Activated CD4-positive, alpha-beta memory T cell treated with anti-CD3 and anti-CD28 coated beads for 36 hours (primary cell): ENCODE results near the gene ARMH3. TPM values are rescaled to one million over a fixed set of nuclear protein-coding genes. Genes with fewer than 3 reads are reported as not detected.

Experiments
- CTCF ChIA-PET: fragments of 350-600 bp; sonication (Branson Sonifier 250); formaldehyde crosslinking; loops from one replicate; lab custom pipeline; 2021; ENCODE audit warnings: antibody characterized with exemption, inconsistent platforms; lab: Charles Lee
- POLR2A ChIA-PET: fragments of 350-600 bp; sonication (Branson Sonifier 250); formaldehyde crosslinking; loops from one replicate; lab custom pipeline; 2021; ENCODE audit warnings: antibody characterized with exemption; lab: Charles Lee
- DNase-seq: peaks from one replicate; pipeline ENCODE4 v3.0.0-alpha.2; 2020
- H3K27ac Mint-ChIP-seq: one replicate; pipeline ENCODE4 v1.8.0; 2021; ENCODE audit warnings: mixed read lengths
- H3K27me3 Mint-ChIP-seq: one replicate; pipeline ENCODE4 v1.8.0; 2021; ENCODE audit warnings: mixed read lengths
- H3K36me3 Mint-ChIP-seq: one replicate; pipeline ENCODE4 v1.8.0; 2021; ENCODE audit warnings: mixed read lengths
- H3K4me1 Mint-ChIP-seq: one replicate; pipeline ENCODE4 v1.8.0; 2021; ENCODE audit warnings: low read depth, mixed read lengths
- H3K4me3 Mint-ChIP-seq: one replicate; pipeline ENCODE4 v1.8.0; 2021; ENCODE audit warnings: mild to moderate bottlenecking, mixed read lengths
- H3K9me3 Mint-ChIP-seq: one replicate; pipeline ENCODE4 v1.8.0; 2021; ENCODE audit warnings: mixed read lengths
- intact Hi-C: fragments of 100-400 bp; cut with micrococcal nuclease; formaldehyde crosslinking; loops from one replicate; pipeline ENCODE4 v1.15.1; 2023
- total RNA-seq, 2 experiments: library from RNA; stranded (reverse); gene quantifications; one replicate each; pipeline ENCODE4 v1.2.3, GENCODE V29; 2021

ARMH3 gene
- total RNA-seq, 2 experiments from 2014 or later: 16.1 to 18.8 TPM

- H3K4me3 Mint-ChIP-seq: no peak overlapping the region
- CTCF ChIA-PET: no interaction called here
- H3K27ac Mint-ChIP-seq: no peak overlapping the region
- POLR2A ChIA-PET: interaction anchor here (0.6 kb wide), 1 partner anchor 235 kb away, joined by 3 read pairs; no protein-coding TSS in a partner anchor
- intact Hi-C loops: no loop called here
- no peaks in the 10 kb centered on the region for H3K4me1 Mint-ChIP-seq
- H3K27me3 Mint-ChIP-seq: no peaks in the 10 kb centered on the region
- peaks cover 10% of the 10 kb centered on the region for H3K36me3 Mint-ChIP-seq
- no peaks in the 10 kb centered on the region for H3K9me3 Mint-ChIP-seq
- no peak for DNase-seq
Measured at GRCh38 chr10:101867931-101868330, 188.0 kb downstream of the ARMH3 start.

- POLR2A ChIA-PET: interaction anchor here (0.7 kb wide), 1 partner anchor 37 kb away, joined by 3 read pairs; no protein-coding TSS in a partner anchor
- peaks cover 22% of the 10 kb centered on the region for H3K36me3 Mint-ChIP-seq
- DNase-seq: no peak
- no peaks in the 10 kb centered on the region for H3K27me3 Mint-ChIP-seq
- peaks cover 8% of the 10 kb centered on the region for H3K4me1 Mint-ChIP-seq
- H3K4me3 Mint-ChIP-seq: no peak overlapping the region
- intact Hi-C loops: no loop called here
- H3K9me3 Mint-ChIP-seq: peaks cover 12% of the 10 kb centered on the region
- H3K27ac Mint-ChIP-seq: no peak overlapping the region
- CTCF ChIA-PET: interaction anchor here (0.7 to 5.2 kb wide), 6 partner anchors 8 to 214 kb away, joined by 3 to 36 read pairs (median 9); no protein-coding TSS in a partner anchor
Measured at GRCh38 chr10:101859530-101859929, 196.4 kb downstream of the ARMH3 start.

GRCh38 chr10:101858723-101859500, 197.1 kb downstream of the ARMH3 start:
- Mint-ChIP-seq H3K4me3 (no peak overlapping the region), H3K9me3 (peaks cover 12% of the 10 kb centered on the region), H3K27ac (no peak overlapping the region), H3K4me1 (peaks cover 8% of the 10 kb centered on the region), H3K27me3 (no peaks in the 10 kb centered on the region), H3K36me3 (peaks cover 21% of the 10 kb centered on the region)
- CTCF ChIA-PET: interaction anchor here (0.8 to 5.2 kb wide), 7 partner anchors 8 to 214 kb away, joined by 3 to 36 read pairs (median 6); partner anchors contain the start of gene KCNIP2
- POLR2A ChIA-PET: interaction anchor here (0.7 to 1.1 kb wide), 2 partner anchors 10 to 38 kb away, joined by 3 to 4 read pairs; no protein-coding TSS in a partner anchor
- intact Hi-C loops: no loop called here
- no peak for DNase-seq

- ChIA-PET CTCF (interaction anchor here (0.8 to 5.2 kb wide), 7 partner anchors 10 to 215 kb away, joined by 3 to 36 read pairs (median 6); partner anchors contain the start of gene KCNIP2), POLR2A (interaction anchor here (1.1 kb wide), 1 partner anchor 9 kb away, joined by 4 read pairs; no protein-coding TSS in a partner anchor)
- Mint-ChIP-seq H3K27ac (no peak overlapping the region), H3K4me1 (peaks cover 8% of the 10 kb centered on the region), H3K4me3 (no peak overlapping the region), H3K27me3 (no peaks in the 10 kb centered on the region), H3K36me3 (peaks cover 21% of the 10 kb centered on the region), H3K9me3 (peaks cover 12% of the 10 kb centered on the region)
- intact Hi-C loops: no loop called here
- no peak for DNase-seq
Measured at GRCh38 chr10:101857802-101858476, 198.0 kb downstream of the ARMH3 start.

GRCh38 chr10:101856626-101857025, 199.3 kb downstream of the ARMH3 start:
- intact Hi-C loops: no loop called here
- POLR2A ChIA-PET: no interaction called here
- Mint-ChIP-seq H3K36me3 (peaks cover 16% of the 10 kb centered on the region), H3K9me3 (peaks cover 12% of the 10 kb centered on the region), H3K4me1 (peaks cover 8% of the 10 kb centered on the region), H3K27ac (no peak overlapping the region), H3K27me3 (no peaks in the 10 kb centered on the region), H3K4me3 (no peak overlapping the region)
- no peak for DNase-seq
- CTCF ChIA-PET: interaction anchor here (1.8 to 5.2 kb wide), 2 partner anchors 8 to 16 kb away, joined by 6 to 36 read pairs; no protein-coding TSS in a partner anchor

- ChIA-PET POLR2A (no interaction called here), CTCF (interaction anchor here (0.6 to 3.8 kb wide), 5 partner anchors 8 to 84 kb away, joined by 3 to 18 read pairs (median 4); no protein-coding TSS in a partner anchor)
- intact Hi-C loops: no loop called here
- H3K27me3 Mint-ChIP-seq: no peaks in the 10 kb centered on the region
- no peak overlapping the region for H3K27ac Mint-ChIP-seq
- no peak for DNase-seq
- H3K4me3 Mint-ChIP-seq: no peak overlapping the region
- H3K4me1 Mint-ChIP-seq: no peaks in the 10 kb centered on the region
- peaks cover 7% of the 10 kb centered on the region for H3K36me3 Mint-ChIP-seq
- no peaks in the 10 kb centered on the region for H3K9me3 Mint-ChIP-seq
Measured at GRCh38 chr10:101851411-101852116, 204.4 kb downstream of the ARMH3 start.

- no peak overlapping the region for H3K4me3 Mint-ChIP-seq
- CTCF ChIA-PET: interaction anchor here (1.4 to 3.8 kb wide), 4 partner anchors 9 to 15 kb away, joined by 3 to 18 read pairs (median 5); no protein-coding TSS in a partner anchor
- no peaks in the 10 kb centered on the region for H3K9me3 Mint-ChIP-seq
- H3K4me1 Mint-ChIP-seq: no peaks in the 10 kb centered on the region
- no peak overlapping the region for H3K27ac Mint-ChIP-seq
- H3K36me3 Mint-ChIP-seq: peaks cover 7% of the 10 kb centered on the region
- no peak for DNase-seq
- intact Hi-C loops: no loop called here
- POLR2A ChIA-PET: no interaction called here
- no peaks in the 10 kb centered on the region for H3K27me3 Mint-ChIP-seq
Measured at GRCh38 chr10:101850749-101851148, 205.2 kb downstream of the ARMH3 start.

GRCh38 chr10:101848894-101849351, 207.1 kb downstream of the ARMH3 start:
- ChIA-PET CTCF (interaction anchor here (0.5 to 1.4 kb wide), 6 partner anchors 8 to 85 kb away, joined by 3 to 6 read pairs (median 4); no protein-coding TSS in a partner anchor), POLR2A (interaction anchor here (0.7 kb wide), 1 partner anchor 9 kb away, joined by 4 read pairs; no protein-coding TSS in a partner anchor)
- no peak overlapping the region for H3K27ac Mint-ChIP-seq
- H3K36me3 Mint-ChIP-seq: peaks cover 7% of the 10 kb centered on the region
- peaks cover 6% of the 10 kb centered on the region for H3K4me1 Mint-ChIP-seq
- H3K27me3 Mint-ChIP-seq: no peaks in the 10 kb centered on the region
- H3K9me3 Mint-ChIP-seq: no peaks in the 10 kb centered on the region
- no peak for DNase-seq
- H3K4me3 Mint-ChIP-seq: no peak overlapping the region
- intact Hi-C loops: loop anchor here (10.0 kb wide), 1 partner anchor 86 kb away; no protein-coding TSS in a partner anchor

- H3K27ac Mint-ChIP-seq: no peak overlapping the region
- no peaks in the 10 kb centered on the region for H3K27me3 Mint-ChIP-seq
- ChIA-PET POLR2A (no interaction called here), CTCF (interaction anchor here (0.5 to 1.4 kb wide), 8 partner anchors 8 to 171 kb away, joined by 3 to 6 read pairs (median 4); no protein-coding TSS in a partner anchor)
- H3K9me3 Mint-ChIP-seq: no peaks in the 10 kb centered on the region
- no peak overlapping the region for H3K4me3 Mint-ChIP-seq
- peaks cover 7% of the 10 kb centered on the region for H3K36me3 Mint-ChIP-seq
- H3K4me1 Mint-ChIP-seq: peaks cover 8% of the 10 kb centered on the region
- no peak for DNase-seq
- intact Hi-C loops: loop anchor here (10.0 kb wide), 1 partner anchor 86 kb away; no protein-coding TSS in a partner anchor
Measured at GRCh38 chr10:101848408-101848807, 207.6 kb downstream of the ARMH3 start.

- intact Hi-C loops: loop anchor here (10.0 kb wide), 1 partner anchor 89 kb away; no protein-coding TSS in a partner anchor
- CTCF ChIA-PET: interaction anchor here (1.0 to 3.1 kb wide), 5 partner anchors 10 to 227 kb away, joined by 3 to 11 read pairs (median 3); no protein-coding TSS in a partner anchor
- peaks cover 5% of the 10 kb centered on the region for H3K36me3 Mint-ChIP-seq
- H3K27me3 Mint-ChIP-seq: peaks cover 2% of the 10 kb centered on the region
- H3K27ac Mint-ChIP-seq: no peak overlapping the region
- no peaks in the 10 kb centered on the region for H3K9me3 Mint-ChIP-seq
- POLR2A ChIA-PET: interaction anchor here (0.6 kb wide), 1 partner anchor 158 kb away, joined by 3 read pairs; no protein-coding TSS in a partner anchor
- DNase-seq: no peak
- no peak overlapping the region for H3K4me3 Mint-ChIP-seq
- H3K4me1 Mint-ChIP-seq: peaks cover 28% of the 10 kb centered on the region
Measured at GRCh38 chr10:101845893-101846292, 210.1 kb downstream of the ARMH3 start.
